CD4-positive, alpha-beta memory T cell (primary cell): Measurements from ENCODE around the gene ACOXL. TPM values are rescaled to one million over a fixed set of nuclear protein-coding genes. Genes with fewer than 3 reads are reported as not detected.

Experiments used
- CTCF ChIA-PET: fragments of 350-600 bp; sonication (Branson Sonifier 250); formaldehyde crosslinking; loops from one replicate; lab custom pipeline; 2021; ENCODE audit warnings: inconsistent platforms; ENCODE audit not compliant: partially characterized antibody; lab: Charles Lee
- POLR2A ChIA-PET: fragments of 350-600 bp; sonication (Branson Sonifier 250); formaldehyde crosslinking; loops from one replicate; lab custom pipeline; 2021; ENCODE audit not compliant: partially characterized antibody; lab: Charles Lee
- DNase-seq, 5 donors: peaks; one replicate each; pipeline versions ENCODE4 v3.0.0 to v3.0.0-alpha.2; 2020 to 2022; ENCODE audit warnings: mixed read lengths in 1 of 5
- H3K27ac ChIP-seq: one replicate; pipeline ENCODE4 v1.7.0; 2013; ENCODE audit warnings: low read depth, low read length
- H3K27me3 ChIP-seq: 2 replicates; pipeline ENCODE4 v1.7.0; 2013; ENCODE audit warnings: mild to moderate bottlenecking, low read length, moderate library complexity; ENCODE audit not compliant: insufficient read depth
- H3K36me3 ChIP-seq: 2 replicates; pipeline ENCODE4 v1.7.0; 2013; ENCODE audit warnings: mild to moderate bottlenecking, low read length, moderate library complexity; ENCODE audit not compliant: insufficient read depth
- H3K4me1 ChIP-seq: 2 replicates; pipeline ENCODE4 v1.7.0; 2013; ENCODE audit warnings: mild to moderate bottlenecking, low read length, moderate library complexity; ENCODE audit not compliant: insufficient read depth
- H3K4me3 ChIP-seq, 2 donors: one replicate each; pipeline ENCODE4 v1.7.0; 2013; ENCODE audit warnings: low read length in 2 of 2, mild to moderate bottlenecking in 1 of 2
- H3K9me3 ChIP-seq, 2 donors: one replicate each; pipeline ENCODE4 v1.7.0; 2013; ENCODE audit warnings: low read length in 2 of 2, control low read depth in 1 of 2; ENCODE audit not compliant: control insufficient read depth in 1 of 2
- H3K27ac Mint-ChIP-seq, 7 donors: one replicate each; pipeline ENCODE4 v1.8.0; 2020 to 2021; ENCODE audit warnings: mixed read lengths in 7 of 7, mild to moderate bottlenecking in 6 of 7, inconsistent platforms in 3 of 7, moderate library complexity in 3 of 7
- H3K27me3 Mint-ChIP-seq, 2 donors: one replicate each; pipeline ENCODE4 v1.8.0; 2020 to 2021; ENCODE audit warnings: mixed read lengths in 2 of 2
- H3K36me3 Mint-ChIP-seq, 2 donors: one replicate each; pipeline ENCODE4 v1.8.0; 2020 to 2021; ENCODE audit warnings: mixed read lengths in 2 of 2, inconsistent platforms in 1 of 2, mild to moderate bottlenecking in 1 of 2
- H3K4me1 Mint-ChIP-seq, 4 donors: one replicate each; pipeline ENCODE4 v1.8.0; 2020 to 2021; ENCODE audit warnings: mixed read lengths in 4 of 4, mild to moderate bottlenecking in 1 of 4
- H3K4me3 Mint-ChIP-seq, 8 donors: one replicate each; pipeline ENCODE4 v1.8.0; 2020 to 2021; ENCODE audit warnings: mixed read lengths in 8 of 8, mild to moderate bottlenecking in 7 of 8, moderate library complexity in 6 of 8, inconsistent platforms in 3 of 8
- H3K9me3 Mint-ChIP-seq, 8 donors: one replicate each; pipeline ENCODE4 v1.8.0; 2020 to 2021; ENCODE audit warnings: mixed read lengths in 8 of 8, mild to moderate bottlenecking in 5 of 8, inconsistent platforms in 3 of 8, moderate library complexity in 1 of 8
- intact Hi-C: fragments of 100-400 bp; cut with micrococcal nuclease; formaldehyde crosslinking; loops from one replicate; pipeline ENCODE4 v1.15.1; 2023
- polyA plus RNA-seq, 2 donors: library from polyadenylated mRNA; unstranded; fragments of 300-500 nt; fragmentation: Illumina TruSeq; gene quantifications; one replicate each; pipeline ENCODE4 v1.2.3, GENCODE V29; 2021
- total RNA-seq, 2 experiments: library from RNA; stranded (reverse); gene quantifications; one replicate each; pipeline ENCODE4 v1.2.3, GENCODE V29; 2021

Gene ACOXL
- total and polyA plus RNA-seq, 4 experiments from 2014 or later, result not detected

- Histone ChIP-seq H3K4me1 (no peaks in the 10 kb centered on the region), H3K9me3 (no peaks in the 10 kb centered on the region), H3K36me3 (no peaks in the 10 kb centered on the region), H3K27me3 (no peaks in the 10 kb centered on the region), H3K4me3 (no peak overlapping the region), H3K27ac (no peak overlapping the region)
- POLR2A ChIA-PET, result no interaction called here
- Mint-ChIP-seq H3K36me3 (no peaks in the 10 kb centered on the region), H3K4me1 (peaks cover 0 to under 1% (median under 1%) of the 10 kb centered on the region in 4 donors), H3K27ac (no peak overlapping the region), H3K27me3 (peaks cover 18 to 36% of the 10 kb centered on the region in 2 donors), H3K9me3 (peaks cover 0 to 1% (median 0%) of the 10 kb centered on the region in 8 donors), H3K4me3 (no peak overlapping the region)
- DNase-seq, result no peak
- CTCF ChIA-PET, result interaction anchor here (1.0 kb wide), 1 partner anchor 12 kb away, joined by 3 read pairs; no protein-coding TSS in a partner anchor
- intact Hi-C loops, result no loop called here
Observed at GRCh38 chr2:111037128-111037527, 304.8 kb downstream of the ACOXL start.

GRCh38 chr2:111039628-111040383 is 307.4 kb downstream of the ACOXL start:
- Histone ChIP-seq H3K36me3 (no peaks in the 10 kb centered on the region), H3K4me3 (no peak overlapping the region), H3K4me1 (no peaks in the 10 kb centered on the region), H3K27ac (no peak overlapping the region), H3K9me3 (no peaks in the 10 kb centered on the region), H3K27me3 (no peaks in the 10 kb centered on the region)
- Mint-ChIP-seq H3K4me3 (no peak overlapping the region), H3K27ac (no peak overlapping the region), H3K27me3 (peaks cover 20 to 28% of the 10 kb centered on the region in 2 donors), H3K9me3 (peaks cover 0 to 1% (median 0%) of the 10 kb centered on the region in 8 donors), H3K36me3 (no peaks in the 10 kb centered on the region), H3K4me1 (peaks cover 0 to 7% (median 3%) of the 10 kb centered on the region in 4 donors)
- intact Hi-C loops, result no loop called here
- ChIA-PET POLR2A (no interaction called here), CTCF (no interaction called here)
- no peak for DNase-seq

- intact Hi-C loops, result no loop called here
- Mint-ChIP-seq H3K27ac (no peak overlapping the region), H3K36me3 (no peaks in the 10 kb centered on the region), H3K27me3 (peaks cover 16 to 27% of the 10 kb centered on the region in 2 donors), H3K9me3 (peaks cover 0 to 1% (median 0%) of the 10 kb centered on the region in 8 donors), H3K4me3 (no peak overlapping the region), H3K4me1 (peaks cover 0 to 7% (median 3%) of the 10 kb centered on the region in 4 donors)
- ChIA-PET POLR2A (no interaction called here), CTCF (no interaction called here)
- Histone ChIP-seq H3K36me3 (no peaks in the 10 kb centered on the region), H3K9me3 (no peaks in the 10 kb centered on the region), H3K27me3 (no peaks in the 10 kb centered on the region), H3K4me1 (no peaks in the 10 kb centered on the region), H3K4me3 (no peak overlapping the region), H3K27ac (no peak overlapping the region)
- DNase-seq, result no peak
Observed at GRCh38 chr2:111041398-111042202, 309.2 kb downstream of the ACOXL start.

GRCh38 chr2:111042261-111042660 is 309.9 kb downstream of the ACOXL start:
- H3K36me3 ChIP-seq, result no peaks in the 10 kb centered on the region
- Mint-ChIP-seq H3K4me1 (peaks cover 0 to 7% (median 3%) of the 10 kb centered on the region in 4 donors), H3K9me3 (peaks cover 0 to 1% (median 0%) of the 10 kb centered on the region in 8 donors), H3K36me3 (no peaks in the 10 kb centered on the region), H3K27me3 (peaks cover 13 to 23% of the 10 kb centered on the region in 2 donors), H3K27ac (peak overlapping the region in 2 of 7 donors; percentile 19 to 68), H3K4me3 (no peak overlapping the region)
- intact Hi-C loops, result no loop called here
- no peak overlapping the region for H3K4me3 ChIP-seq
- POLR2A ChIA-PET, result no interaction called here
- H3K9me3 ChIP-seq, result no peaks in the 10 kb centered on the region
- no peaks in the 10 kb centered on the region for H3K27me3 ChIP-seq
- no peaks in the 10 kb centered on the region for H3K4me1 ChIP-seq
- H3K27ac ChIP-seq, result no peak overlapping the region
- no peak for DNase-seq
- CTCF ChIA-PET, result no interaction called here

- Histone ChIP-seq H3K27me3 (no peaks in the 10 kb centered on the region), H3K4me3 (no peak overlapping the region), H3K4me1 (no peaks in the 10 kb centered on the region), H3K9me3 (no peaks in the 10 kb centered on the region), H3K27ac (no peak overlapping the region), H3K36me3 (no peaks in the 10 kb centered on the region)
- ChIA-PET CTCF (interaction anchor here (1.2 kb wide), 1 partner anchor 13 kb away, joined by 3 read pairs; no protein-coding TSS in a partner anchor), POLR2A (no interaction called here)
- intact Hi-C loops, result no loop called here
- Mint-ChIP-seq H3K36me3 (no peaks in the 10 kb centered on the region), H3K4me3 (no peak overlapping the region), H3K4me1 (peaks cover 0 to 7% (median 3%) of the 10 kb centered on the region in 4 donors), H3K27ac (peak overlapping the region in 1 of 7 donors; percentile 68), H3K9me3 (peaks cover 0 to 1% (median 0%) of the 10 kb centered on the region in 8 donors), H3K27me3 (peaks cover 13 to 19% of the 10 kb centered on the region in 2 donors)
- DNase-seq, result no peak
Observed at GRCh38 chr2:111042772-111043771, 310.7 kb downstream of the ACOXL start.

GRCh38 chr2:111044066-111044465 is 311.7 kb downstream of the ACOXL start:
- peaks cover 13 to 23% of the 10 kb centered on the region in 2 donors for H3K27me3 Mint-ChIP-seq

More at GRCh38 chr2:111044066-111044465, 311.7 kb downstream of the ACOXL start:
- H3K9me3 ChIP-seq, result no peaks in the 10 kb centered on the region
- CTCF ChIA-PET, result no interaction called here
- no peak overlapping the region for H3K4me3 ChIP-seq
- H3K36me3 ChIP-seq, result no peaks in the 10 kb centered on the region
- no peaks in the 10 kb centered on the region for H3K36me3 Mint-ChIP-seq
- intact Hi-C loops, result no loop called here
- POLR2A ChIA-PET, result no interaction called here
- no peak overlapping the region for H3K27ac ChIP-seq
- peaks cover 0 to 1% (median 0%) of the 10 kb centered on the region in 8 donors for H3K9me3 Mint-ChIP-seq
- DNase-seq, result no peak
- H3K27ac Mint-ChIP-seq, result no peak overlapping the region
- no peaks in the 10 kb centered on the region for H3K27me3 ChIP-seq
- no peaks in the 10 kb centered on the region for H3K4me1 ChIP-seq
- no peak overlapping the region for H3K4me3 Mint-ChIP-seq
- peaks cover 0 to 7% (median 3%) of the 10 kb centered on the region in 4 donors for H3K4me1 Mint-ChIP-seq
